Esophagus (tissue), 2 donors: Measurements from ENCODE around the gene MCM5. TPM values are rescaled to one million over a fixed set of nuclear protein-coding genes. Genes with fewer than 3 reads are reported as not detected.
"Not testable (repeated sequence)": the region's sequence is repeated elsewhere in the genome, so short reads cannot be mapped to it uniquely, and the experiment has no call there.

Source experiments
- H3K27ac ChIP-seq, 2 donors: one replicate each; pipeline ENCODE4 v1.5.1; 2013; ENCODE audit warnings: low read depth in 2 of 2, mild to moderate bottlenecking in 2 of 2, inconsistent platforms in 1 of 2, low read length in 1 of 2, moderate library complexity in 1 of 2
- H3K27me3 ChIP-seq, 2 donors: one replicate each; pipeline ENCODE4 v1.6.1; 2013; ENCODE audit warnings: low read length in 2 of 2, control low read depth in 1 of 2, mild to moderate bottlenecking in 1 of 2; ENCODE audit not compliant: insufficient read depth in 2 of 2, control insufficient read depth in 1 of 2
- H3K36me3 ChIP-seq, 2 donors: one replicate each; pipeline ENCODE4 v1.6.1; 2013; ENCODE audit warnings: low read length in 1 of 2; ENCODE audit not compliant: control insufficient read depth in 2 of 2, insufficient read depth in 2 of 2
- H3K4me1 ChIP-seq, 2 donors: one replicate each; pipeline ENCODE4 v1.6.1; 2013; ENCODE audit warnings: low read length in 1 of 2; ENCODE audit not compliant: control insufficient read depth in 2 of 2, insufficient read depth in 2 of 2
- H3K4me3 ChIP-seq, 2 donors: one replicate each; pipeline ENCODE4 v1.5.1; 2013; ENCODE audit warnings: low read length in 2 of 2, mild to moderate bottlenecking in 2 of 2, low read depth in 1 of 2, moderate library complexity in 1 of 2
- H3K9me3 ChIP-seq, 2 donors: one replicate each; pipeline ENCODE4 v1.6.1; 2013; ENCODE audit warnings: mild to moderate bottlenecking in 2 of 2, low read depth in 1 of 2, low read length in 1 of 2, moderate library complexity in 1 of 2; ENCODE audit not compliant: control insufficient read depth in 2 of 2, insufficient read depth in 1 of 2
- WGBS, 2 donors: extraction: QIAGEN DNeasy Blood & Tissue Kit; methylation state at CpG; one replicate each; pipeline ENCODE4 v1.1.7; 2013; 5-methylcytosine and 5-hydroxymethylcytosine counted together
- polyA plus RNA-seq, 2 donors: library from polyadenylated mRNA; stranded (reverse); fragments of 200-250 nt; gene quantifications; one replicate each; pipeline ENCODE4 v1.2.3, GENCODE V29; 2013
- donor health status: healthy with polysubstance abuse.
- donor health status: Bipolar disorder and iron deficiency.

The MCM5 gene
- polyA plus RNA-seq, 2 donors, result 21.4 to 33.8 TPM

- Histone ChIP-seq H3K4me1 (no peaks in the 10 kb centered on the region), H3K36me3 (no peaks in the 10 kb centered on the region), H3K27me3 (no peaks in the 10 kb centered on the region), H3K4me3 (no peak overlapping the region), H3K9me3 (peaks cover 0 to 9% of the 10 kb centered on the region in 2 donors), H3K27ac (no peak overlapping the region)
- 94 to 97% methylated on average over 2 of the region's 2 CpGs for WGBS, 2 donors
Observed at GRCh38 chr22:35437049-35437448, 37.1 kb downstream of the MCM5 start.

DNA sequence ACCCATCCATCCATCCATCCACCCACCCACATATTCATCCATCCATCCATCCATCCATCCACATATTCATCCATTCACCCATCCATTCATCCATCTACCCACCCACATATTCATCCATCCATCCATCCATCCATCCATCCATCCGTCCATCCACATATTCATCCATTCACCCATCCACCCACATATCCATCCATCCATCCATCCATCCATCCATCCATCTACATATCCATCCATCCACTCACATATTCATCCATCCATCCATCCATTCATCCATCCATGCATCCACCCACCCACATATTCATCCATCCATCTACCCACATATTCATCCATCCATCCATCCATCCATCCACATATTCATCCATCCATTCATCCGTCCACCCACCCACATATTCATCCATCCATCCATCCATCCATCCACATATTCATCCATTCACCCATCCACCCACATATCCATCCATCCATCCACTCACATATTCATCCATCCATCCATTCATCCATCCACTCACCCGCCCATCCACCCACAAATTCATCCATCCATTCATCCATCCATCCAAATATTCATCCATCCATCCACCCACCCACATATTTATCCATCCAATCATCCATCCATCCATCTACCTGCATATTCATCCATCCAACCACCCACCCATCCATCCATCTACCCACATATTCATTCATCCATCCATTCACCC, 38.9 kb downstream of the MCM5 start:
- WGBS, 2 donors, result 60 to 74% methylated on average over 3 of the region's 3 CpGs
- H3K27ac ChIP-seq, H3K36me3 ChIP-seq, H3K9me3 ChIP-seq, H3K4me3 ChIP-seq, H3K4me1 ChIP-seq, H3K27me3 ChIP-seq: not testable (repeated sequence)

GRCh38 chr22:35439365-35439717, 39.4 kb downstream of the MCM5 start:
- Histone ChIP-seq H3K4me1 (no peaks in the 10 kb centered on the region), H3K36me3 (no peaks in the 10 kb centered on the region), H3K9me3 (no peaks in the 10 kb centered on the region), H3K27ac (no peak overlapping the region), H3K27me3 (no peaks in the 10 kb centered on the region), H3K4me3 (no peak overlapping the region)
- 94 to 97% methylated on average over 1 of the region's 1 CpG for WGBS, 2 donors

- H3K27me3 ChIP-seq, result no peaks in the 10 kb centered on the region
- WGBS, 2 donors, result 79 to 82% methylated on average over 3 of the region's 3 CpGs
- H3K27ac ChIP-seq, result no peak overlapping the region
- H3K36me3 ChIP-seq, result no peaks in the 10 kb centered on the region
- H3K4me3 ChIP-seq, result no peak overlapping the region
- no peaks in the 10 kb centered on the region for H3K4me1 ChIP-seq
- H3K9me3 ChIP-seq, result no peaks in the 10 kb centered on the region
Observed at GRCh38 chr22:35440129-35440528, 40.2 kb downstream of the MCM5 start.

GRCh38 chr22:35441489-35442100, 41.7 kb downstream of the MCM5 start:
- Histone ChIP-seq H3K27me3 (no peaks in the 10 kb centered on the region), H3K4me1 (no peaks in the 10 kb centered on the region), H3K9me3 (no peaks in the 10 kb centered on the region), H3K4me3 (no peak overlapping the region), H3K27ac (no peak overlapping the region), H3K36me3 (no peaks in the 10 kb centered on the region)
- 65 to 67% methylated on average over 9 of the region's 9 CpGs for WGBS, 2 donors

DNA sequence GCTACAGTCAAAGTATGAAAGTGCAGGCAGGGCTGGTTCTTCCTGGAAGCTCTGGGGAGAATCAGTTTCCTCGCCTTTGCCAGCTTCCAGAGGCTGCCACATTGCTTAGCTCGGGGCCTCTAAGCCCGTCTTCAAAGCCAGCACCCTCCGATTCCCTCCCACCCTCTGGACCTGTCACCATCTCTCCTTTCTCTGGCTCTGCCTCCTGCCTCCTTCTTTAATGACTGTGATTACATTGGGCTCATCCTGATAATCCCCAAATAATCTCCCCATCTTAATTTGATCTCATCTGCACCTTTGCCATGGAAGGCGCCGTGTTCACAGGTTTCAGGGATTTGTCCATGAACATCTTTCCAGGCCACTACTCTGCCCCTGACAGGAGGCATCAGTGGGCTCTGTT, 42.5 kb downstream of the MCM5 start:
- Histone ChIP-seq H3K36me3 (peaks cover 0 to under 1% of the 10 kb centered on the region in 2 donors), H3K27me3 (no peaks in the 10 kb centered on the region), H3K27ac (no peak overlapping the region), H3K4me3 (no peak overlapping the region), H3K9me3 (no peaks in the 10 kb centered on the region), H3K4me1 (no peaks in the 10 kb centered on the region)
- WGBS, 2 donors, result 68 to 83% methylated on average over 6 of the region's 6 CpGs

DNA sequence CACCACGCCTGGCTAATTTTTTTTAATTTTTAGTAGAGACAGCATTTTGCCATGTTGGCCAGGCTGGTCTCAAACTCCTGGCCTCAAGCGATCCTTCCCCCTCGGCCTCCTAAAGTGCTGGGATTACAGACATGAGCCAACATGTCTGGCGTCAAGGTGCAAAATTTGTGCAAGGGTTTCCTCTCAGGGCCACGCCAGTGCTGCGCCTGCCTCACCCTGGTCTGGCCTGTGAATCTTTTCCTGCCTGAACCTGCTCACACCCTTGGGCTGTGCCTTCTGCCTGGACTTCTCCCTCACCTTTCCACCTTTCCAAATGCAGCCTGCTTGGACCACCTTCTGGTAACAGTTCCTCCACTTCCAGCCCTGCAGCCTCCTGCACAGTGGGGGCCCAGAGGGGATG, 43.4 kb downstream of the MCM5 start:
- no peaks in the 10 kb centered on the region for H3K9me3 ChIP-seq
- H3K27ac ChIP-seq, result no peak overlapping the region
- no peaks in the 10 kb centered on the region for H3K27me3 ChIP-seq
- WGBS, 2 donors, result 55 to 70% methylated on average over 6 of the region's 6 CpGs
- no peaks in the 10 kb centered on the region for H3K4me1 ChIP-seq
- no peak overlapping the region for H3K4me3 ChIP-seq
- peaks cover 0 to 2% of the 10 kb centered on the region in 2 donors for H3K36me3 ChIP-seq

DNA sequence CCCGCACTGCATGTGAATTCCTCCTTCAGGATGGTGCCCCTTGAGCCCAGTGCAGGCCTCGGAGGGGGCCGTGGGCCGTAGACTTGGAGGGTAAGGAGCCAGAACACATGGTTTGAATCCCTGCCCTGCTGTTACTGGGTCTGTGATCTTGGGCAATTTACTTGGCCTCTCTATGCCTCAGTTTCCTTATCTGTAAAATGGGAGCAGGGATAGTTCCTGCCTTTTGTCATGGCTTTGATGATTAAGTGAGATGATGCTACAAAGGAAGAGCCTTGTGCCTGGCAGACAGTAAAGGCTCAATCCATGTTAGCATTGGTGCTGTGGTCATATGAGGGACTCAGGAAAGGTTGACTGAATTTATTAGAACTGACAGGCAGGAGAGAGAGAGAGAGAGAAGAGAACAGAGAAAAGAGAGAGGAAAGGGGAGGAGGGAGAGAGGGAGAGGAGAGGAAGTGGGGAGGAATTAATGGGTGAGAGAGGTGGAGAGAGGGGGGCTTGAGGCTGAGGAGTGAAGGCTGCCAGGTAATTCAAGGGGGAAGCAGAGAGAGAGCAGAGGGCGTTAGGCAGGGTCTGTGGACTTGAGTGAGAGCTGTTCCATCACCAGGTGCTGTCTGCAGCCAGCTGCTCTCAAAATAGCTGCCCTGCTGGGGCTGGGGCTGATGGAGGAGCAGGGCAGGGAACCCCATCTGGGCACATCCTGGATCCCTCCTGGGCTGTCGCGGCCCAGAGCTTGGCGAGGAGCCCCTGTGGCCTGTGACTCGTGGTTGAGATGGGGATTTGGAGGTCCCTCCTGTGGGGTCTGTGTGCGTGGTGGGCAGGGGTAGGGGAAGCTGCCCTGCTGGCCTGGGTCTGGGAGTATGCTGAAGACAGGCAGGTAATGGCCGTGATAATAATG, 44.1 kb downstream of the MCM5 start:
- peaks cover 0 to 2% of the 10 kb centered on the region in 2 donors for H3K36me3 ChIP-seq
- no peak overlapping the region for H3K4me3 ChIP-seq
- 75 to 82% methylated on average over 11 of the region's 11 CpGs for WGBS, 2 donors
- no peak overlapping the region for H3K27ac ChIP-seq
- H3K4me1 ChIP-seq, result no peaks in the 10 kb centered on the region
- H3K9me3 ChIP-seq, result no peaks in the 10 kb centered on the region
- no peaks in the 10 kb centered on the region for H3K27me3 ChIP-seq

DNA sequence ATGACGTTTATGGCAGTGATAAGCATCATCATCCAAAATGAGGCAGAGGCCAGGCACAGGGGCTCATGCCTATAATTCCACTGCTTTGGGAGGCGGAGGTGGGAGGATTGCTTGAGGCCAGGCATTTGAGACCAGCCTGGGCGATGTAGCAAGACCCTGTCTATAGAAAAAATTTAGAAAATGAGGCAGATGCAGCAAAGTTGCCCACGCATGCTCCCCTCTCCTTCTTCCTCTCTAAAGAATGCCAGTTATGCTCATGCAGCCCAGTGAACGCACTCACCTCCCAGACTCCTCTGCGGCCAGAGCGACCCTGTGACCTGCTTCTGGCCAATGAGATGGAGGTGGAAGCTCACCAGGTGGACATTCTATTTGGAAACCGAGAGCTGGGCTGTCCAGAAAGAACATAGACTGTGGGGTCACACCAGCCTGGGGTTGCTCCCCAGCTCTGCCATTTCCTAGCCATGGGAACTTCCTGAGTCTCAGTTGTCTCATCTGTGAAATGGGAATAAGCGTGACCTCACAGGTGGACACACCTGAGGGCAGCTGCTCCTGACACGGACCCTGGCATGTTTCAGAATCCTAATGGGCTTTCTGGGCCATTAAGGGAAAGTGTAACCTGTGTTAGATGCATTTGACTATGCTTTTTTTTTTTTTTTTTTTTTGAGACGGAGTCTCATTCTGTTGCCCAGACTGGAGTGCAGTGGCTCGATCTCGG, 44.9 kb downstream of the MCM5 start:
- Histone ChIP-seq H3K4me1 (no peaks in the 10 kb centered on the region), H3K27me3 (no peaks in the 10 kb centered on the region), H3K4me3 (no peak overlapping the region), H3K27ac (no peak overlapping the region), H3K9me3 (no peaks in the 10 kb centered on the region), H3K36me3 (peaks cover 0 to 2% of the 10 kb centered on the region in 2 donors)
- WGBS, 2 donors, result 93 to 94% methylated on average over 12 to 13 of the region's 13 CpGs
